NCI-H146 treated with DMSO at 0.1 percent for 48 hours (cell line): Measurements from ENCODE around the gene ITIH2.
"Not testable (repeated sequence)": the region's sequence is repeated elsewhere in the genome, so short reads cannot be mapped to it uniquely, and the experiment has no call there.

Experiments used
- DNase-seq: peaks from one replicate; lab custom pipeline; 2025; ENCODE audit not compliant: unreplicated experiment; lab: John Stamatoyannopoulos, UW

The ITIH2 gene

GRCh38 chr10:7744307-7744706 is 41.2 kb downstream of the ITIH2 start:
- no peak for DNase-seq

DNA sequence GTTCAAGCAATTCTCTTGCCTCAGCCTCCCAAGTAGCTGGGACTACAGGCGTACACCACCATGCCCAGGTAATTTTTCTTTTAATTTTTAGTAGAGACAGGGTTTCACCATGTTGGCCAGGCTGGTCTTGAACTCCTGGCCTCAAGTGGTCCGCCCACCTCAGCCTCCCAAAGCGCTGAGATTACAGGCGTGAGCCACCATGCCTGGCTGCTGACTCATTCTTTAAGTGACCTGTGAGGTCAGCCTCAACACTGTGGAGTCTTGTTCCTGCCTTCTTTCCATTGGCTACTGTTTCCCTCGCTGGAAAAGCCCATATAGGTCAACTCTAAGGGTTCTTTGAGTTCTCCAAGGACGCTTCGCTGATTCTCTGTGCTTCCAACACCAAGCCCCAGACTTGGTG is 45.5 kb downstream of the ITIH2 start:
- not testable (repeated sequence) for DNase-seq

GRCh38 chr10:7750222-7750621 is 47.1 kb downstream of the ITIH2 start:
- no peak for DNase-seq

GRCh38 chr10:7752251-7752650 is 49.1 kb downstream of the ITIH2 start:
- DNase-seq = no peak

DNA sequence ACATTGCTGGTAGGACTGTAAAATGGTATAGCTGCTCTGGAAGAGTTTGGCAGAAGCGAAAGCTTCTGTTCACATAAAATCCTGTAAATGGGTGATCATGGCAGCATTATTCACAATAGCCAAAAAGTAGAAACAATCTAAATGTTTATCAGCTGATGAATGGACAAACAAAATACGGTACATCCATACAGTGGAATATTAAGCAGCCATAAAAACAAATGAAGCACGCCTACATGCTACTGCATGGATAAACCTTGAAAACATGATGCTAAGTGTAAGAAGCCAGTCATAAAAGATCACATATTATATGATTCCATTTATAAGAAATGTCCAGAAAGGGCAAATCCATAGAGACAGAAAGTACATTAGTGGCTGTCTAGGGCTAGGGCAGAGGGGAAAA is 52.0 kb downstream of the ITIH2 start:
- no peak for DNase-seq

GRCh38 chr10:7756360-7756992 is 53.4 kb downstream of the ITIH2 start:
- DNase-seq = no peak

- DNase-seq = no peak
Measured at GRCh38 chr10:7763929-7764328, 60.8 kb downstream of the ITIH2 start.

DNA sequence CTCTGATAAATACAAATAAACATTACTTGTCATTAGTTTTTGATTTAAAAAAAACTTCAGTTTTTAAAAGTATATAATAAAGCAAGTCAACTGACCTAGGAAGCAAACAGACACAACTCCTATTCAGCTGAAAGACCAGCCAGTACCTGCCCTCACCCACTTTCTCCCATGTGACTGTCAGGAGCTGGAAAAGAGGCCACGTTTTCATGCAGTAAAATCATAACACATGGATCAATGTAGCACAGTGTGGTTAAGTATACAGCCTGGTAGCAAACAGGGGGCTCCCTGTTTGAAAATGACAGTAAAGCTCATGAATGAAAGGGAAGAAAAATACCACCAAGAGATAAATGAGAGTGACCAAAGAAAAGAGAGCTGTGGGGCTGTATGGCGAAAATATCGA is 63.1 kb downstream of the ITIH2 start:
- DNase-seq = no peak

- DNase-seq = no peak
Measured at GRCh38 chr10:7767209-7767608, 64.1 kb downstream of the ITIH2 start.

- no peak for DNase-seq
Measured at GRCh38 chr10:7768417-7768816, 65.3 kb downstream of the ITIH2 start.

DNA sequence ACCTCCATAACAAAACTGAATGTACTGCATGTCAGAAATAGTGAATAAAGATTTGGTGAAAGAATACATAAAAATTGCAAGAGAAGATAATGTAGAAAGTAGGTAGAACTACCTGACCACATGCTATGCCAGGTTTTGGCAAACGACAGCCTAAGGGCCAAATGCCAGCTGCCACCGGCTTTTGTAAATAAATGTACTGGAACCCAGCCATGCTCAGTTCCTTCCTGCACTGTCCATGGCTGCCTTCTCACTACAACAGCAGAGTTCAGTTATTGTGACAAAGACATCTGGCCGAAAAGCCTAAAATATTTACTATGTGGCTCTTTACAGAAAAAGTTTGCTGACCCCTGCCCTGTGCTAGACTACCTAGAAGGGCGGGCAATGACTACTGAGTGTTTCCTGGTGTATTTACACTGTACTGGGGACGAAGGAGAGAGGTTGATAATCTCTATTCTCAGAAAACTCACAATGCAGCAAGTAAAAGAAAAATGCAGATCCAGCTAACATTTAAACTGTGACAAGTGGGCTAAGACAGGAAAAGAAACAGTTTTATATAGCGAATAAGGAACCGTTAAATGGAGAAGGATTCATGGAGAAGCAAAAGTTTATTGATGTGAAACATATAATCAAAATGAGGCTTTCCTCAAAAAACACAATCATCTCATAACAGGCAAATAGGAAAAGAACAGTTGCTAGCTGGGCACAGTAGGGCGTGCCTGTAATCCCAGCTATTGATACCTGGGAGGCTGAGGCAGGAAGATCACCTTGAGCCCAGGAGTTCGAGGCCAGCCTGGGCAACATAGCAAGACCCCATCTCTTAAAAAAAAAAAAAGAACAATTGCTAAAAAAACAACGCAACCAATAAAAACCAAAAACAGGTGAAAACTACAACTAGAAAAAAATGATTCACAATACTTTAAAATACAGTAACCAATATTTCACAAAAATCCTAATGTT is 71.0 kb downstream of the ITIH2 start:
- DNase-seq = no peak

DNA sequence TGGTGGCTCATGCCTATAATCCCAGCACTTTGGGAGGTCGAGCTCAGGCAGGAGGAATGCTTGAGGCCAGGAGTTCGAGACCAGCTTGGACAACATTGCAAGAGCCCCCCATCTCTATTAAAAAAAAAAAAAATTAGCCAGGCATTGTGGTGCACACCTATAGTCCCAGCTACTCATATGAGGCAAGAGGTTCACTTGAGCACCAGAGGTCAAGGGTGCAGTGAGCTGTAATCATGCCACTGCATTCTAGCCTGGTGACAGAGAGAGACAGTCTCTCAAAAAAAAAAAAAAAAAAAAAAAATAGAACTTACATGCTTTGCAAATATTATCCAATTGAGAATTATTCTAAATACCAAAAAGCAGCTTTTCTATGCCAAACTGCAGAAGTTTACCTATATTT is 73.7 kb downstream of the ITIH2 start:
- DNase-seq = no peak

DNA sequence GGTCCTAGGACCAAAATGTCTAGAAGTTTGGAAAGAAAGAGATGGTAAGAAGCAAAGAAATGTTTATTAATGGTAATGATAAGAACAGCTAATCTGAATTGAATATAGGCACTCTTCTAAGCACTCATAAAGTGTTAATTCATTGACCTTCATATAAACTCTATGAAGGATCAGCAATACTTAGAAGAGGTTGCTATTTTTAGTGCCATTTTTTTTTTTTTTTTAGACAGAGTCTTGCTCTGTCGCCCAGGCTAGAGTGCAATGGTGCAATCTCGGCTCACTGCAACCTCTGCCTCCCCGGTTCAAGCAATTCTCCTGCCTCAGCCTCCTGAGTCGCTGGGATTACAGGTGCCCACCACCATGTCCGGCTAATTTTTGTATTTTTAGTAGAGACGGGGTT is 79.1 kb downstream of the ITIH2 start:
- not testable (repeated sequence) for DNase-seq

DNA sequence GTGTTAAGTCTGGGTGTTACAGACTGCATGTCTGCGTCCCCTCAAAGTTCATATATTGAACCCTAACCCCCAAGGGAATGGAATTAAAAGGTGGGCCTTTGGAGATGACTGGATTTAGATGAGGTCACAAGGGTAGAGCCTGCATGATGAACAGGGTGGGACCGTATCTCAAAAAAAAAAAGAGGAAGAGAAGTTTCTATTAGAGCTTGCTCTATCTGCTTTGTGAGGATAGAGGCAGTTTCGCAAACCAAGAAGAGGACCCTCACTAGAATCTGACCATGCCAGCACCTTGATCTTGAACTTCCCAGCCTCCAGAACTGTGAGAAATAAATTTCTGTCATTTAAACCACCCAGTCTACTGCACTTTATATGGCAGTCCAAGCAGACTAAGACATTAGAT is 83.3 kb downstream of the ITIH2 start:
- no peak for DNase-seq

DNA sequence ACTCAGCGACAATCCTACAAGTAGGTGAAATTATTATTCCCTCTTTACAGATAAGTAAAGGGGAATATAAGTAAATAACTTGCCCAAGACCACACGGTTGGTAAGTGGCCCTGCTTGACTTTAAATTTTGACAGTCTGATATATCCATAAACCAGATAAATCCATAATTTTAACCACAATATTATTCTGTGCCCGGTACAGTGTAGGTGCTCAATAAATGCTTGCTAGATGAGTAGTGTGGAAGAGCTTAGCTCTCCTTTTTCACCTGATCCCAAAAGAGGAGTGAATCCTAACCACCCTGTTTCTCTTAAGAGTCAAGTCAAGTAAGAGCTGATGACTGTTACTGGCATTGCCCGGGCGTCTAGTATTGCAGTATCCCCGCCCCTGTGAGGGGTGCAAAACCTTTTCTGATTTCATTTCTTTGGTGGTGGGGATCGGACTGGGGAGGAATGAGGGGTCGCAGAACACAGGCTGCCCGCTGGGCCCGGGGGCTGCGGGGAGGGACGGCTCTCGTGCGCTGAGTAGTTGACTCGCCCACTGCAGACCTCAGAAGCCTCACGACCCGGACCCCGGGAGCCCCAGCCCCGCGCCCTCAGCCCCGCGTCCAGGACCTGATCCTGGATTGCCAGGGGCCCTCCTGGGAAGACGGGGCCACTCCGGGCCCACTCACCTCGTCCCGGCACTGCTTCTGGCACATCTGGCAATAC is 84.2 kb downstream of the ITIH2 start:
- DNase-seq = no peak

DNA sequence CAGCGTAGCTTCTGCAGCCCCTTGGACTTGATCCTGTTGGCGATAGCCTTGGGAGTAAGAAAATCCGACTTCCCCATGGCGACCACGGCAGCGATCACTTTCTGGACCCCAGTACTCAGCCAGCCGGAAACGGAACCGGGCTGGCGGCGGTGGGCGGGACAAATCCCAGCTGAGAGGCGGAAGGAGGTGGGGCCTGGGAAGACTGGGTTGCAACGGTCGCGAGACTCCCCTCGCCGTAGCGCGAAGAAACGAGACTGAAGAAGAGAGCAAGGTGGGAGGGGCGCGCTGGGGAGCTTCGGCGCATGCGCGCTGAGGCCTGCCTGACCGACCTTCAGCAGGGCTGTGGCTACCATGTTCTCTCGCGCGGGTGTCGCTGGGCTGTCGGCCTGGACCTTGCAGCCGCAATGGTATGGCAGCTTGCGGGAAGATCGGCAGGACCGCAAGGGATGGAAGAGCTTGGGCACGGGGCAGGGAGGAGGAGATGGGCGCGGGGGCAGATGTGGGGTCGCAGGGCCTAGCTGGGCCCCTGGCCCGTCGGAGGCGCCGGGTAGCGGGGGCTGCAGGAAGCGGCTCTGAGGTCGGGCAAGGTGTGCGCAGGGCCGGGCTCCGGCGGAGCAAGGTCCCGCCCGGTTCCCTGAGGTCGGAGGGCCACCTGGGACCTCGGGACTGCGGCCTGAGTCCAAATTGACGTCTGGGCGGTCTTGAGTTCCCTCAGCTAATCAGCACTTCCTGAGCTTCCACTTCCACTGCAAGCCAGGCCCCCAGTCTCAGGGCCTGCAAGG is 84.9 kb downstream of the ITIH2 start, which contains the start of the genes ATP5F1C and KIN:
Gene ATP5F1C, plus strand, starts transcription at position 321 of the 782 bp plus-strand sequence. Its CDS starts 31 bp downstream, at position 352.
Gene KIN, minus strand, starts transcription at position 137 of the 782 bp plus-strand sequence. Its CDS starts 60 bp downstream, at position 77.
- DNase-seq = peak; percentile 99

DNA sequence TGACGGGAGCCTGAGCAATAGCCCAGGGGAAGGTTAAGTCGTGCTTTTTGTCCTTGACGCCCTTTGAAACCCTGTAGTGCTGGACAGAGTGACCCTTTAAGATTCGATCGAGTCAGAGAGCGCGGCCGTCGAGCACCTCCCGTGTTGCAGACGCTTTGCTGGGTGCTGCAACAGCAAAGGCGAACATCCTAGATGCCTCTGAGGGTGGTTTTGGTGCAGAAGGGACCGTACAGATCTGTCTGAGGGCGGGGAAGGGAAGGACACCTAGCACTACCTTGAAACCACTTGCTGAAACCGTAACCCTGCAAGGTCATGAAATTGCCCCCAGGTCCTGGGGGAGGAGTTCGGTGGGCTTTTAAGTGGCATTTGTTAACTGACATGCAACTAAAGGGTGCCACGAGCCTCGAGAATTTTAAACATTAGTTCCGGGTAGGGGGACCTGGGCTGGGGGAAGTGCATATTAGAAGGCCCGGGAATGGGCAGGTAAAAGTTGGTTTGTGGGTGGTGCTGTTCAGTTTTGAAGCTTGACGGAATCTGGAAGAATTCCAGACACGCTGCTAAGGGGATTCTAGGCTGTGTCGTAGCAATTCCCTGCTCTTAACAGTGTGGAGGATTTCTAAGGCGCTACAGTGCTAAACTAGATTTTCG is 85.6 kb downstream of the ITIH2 start:
- DNase-seq = no peak

DNA sequence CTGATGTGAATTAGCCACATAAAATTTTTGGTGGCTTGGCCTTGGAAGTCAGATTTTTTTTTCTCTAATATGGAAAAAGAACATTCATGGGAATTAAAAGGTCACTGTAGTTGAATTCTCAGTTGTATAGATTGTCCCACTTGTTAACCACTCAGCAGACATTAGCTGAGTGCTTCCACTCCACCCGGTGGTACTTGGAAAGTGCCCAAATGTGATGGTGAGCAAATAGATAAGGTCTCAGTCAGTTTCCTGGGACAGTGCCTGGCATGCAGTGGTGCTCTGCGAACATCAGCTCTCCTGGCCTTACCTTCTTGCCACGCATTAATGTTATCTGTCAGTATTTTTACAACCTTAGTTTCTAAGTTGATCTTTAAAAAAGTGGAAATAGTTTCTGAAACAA is 86.3 kb downstream of the ITIH2 start:
- DNase-seq = no peak

DNA sequence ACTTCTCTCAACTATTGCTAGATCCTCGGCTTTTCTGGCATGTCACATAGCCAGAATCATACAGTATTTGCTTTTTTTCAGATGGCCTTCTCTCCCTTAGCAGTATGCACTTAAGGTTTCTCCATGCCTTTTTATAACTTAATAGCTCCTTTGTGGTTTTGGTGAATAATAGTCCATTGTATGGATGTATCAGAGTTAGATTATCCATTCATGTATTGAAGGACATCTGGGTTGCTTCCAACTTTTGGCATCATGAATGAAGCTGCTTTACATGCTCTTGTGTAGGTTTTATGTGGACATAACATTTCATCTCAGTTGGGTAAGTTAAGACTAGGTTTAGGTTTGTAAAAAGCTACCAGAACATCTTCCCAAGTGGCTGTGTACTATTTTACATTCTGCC is 89.4 kb downstream of the ITIH2 start:
- DNase-seq = no peak
